ENCODE data around the gene ACAD9. TPM values are rescaled to one million over a fixed set of nuclear protein-coding genes. Genes with fewer than 3 reads are reported as not detected.

The ACAD9 gene
- total RNA-seq, 6 experiments from 2014 or later, result 37.5 to 47.1 (median 45.1) TPM

DNA sequence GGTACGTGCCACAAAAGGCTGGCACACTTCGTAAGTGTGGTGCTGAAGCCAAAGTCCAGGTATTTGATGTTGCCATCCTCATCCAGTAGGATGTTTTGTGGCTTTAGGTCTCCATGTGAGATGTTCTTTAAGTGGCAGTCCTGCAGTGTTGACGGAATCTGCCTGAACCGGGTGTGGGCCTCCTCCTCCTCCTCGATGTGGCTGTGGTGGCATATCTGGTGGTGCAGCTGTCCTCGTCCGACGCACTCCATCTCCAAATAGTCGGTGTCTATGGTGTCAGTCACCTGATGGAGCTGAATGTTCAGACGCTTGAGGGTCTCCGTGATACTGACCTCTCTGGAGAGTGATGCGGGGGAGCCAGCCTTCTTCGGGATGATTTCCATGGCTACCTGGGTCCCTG is 30.5 kb upstream of the ACAD9 start:
- Mint-ChIP-seq H3K36me3 (ENCODE audit: low read depth) (peaks cover 3% of the 10 kb centered on the region; the same call in 1 of the 2 replicates), H3K4me3 (no peak overlapping the region), H3K27ac (no peak overlapping the region), H3K4me1 (ENCODE audit: low read depth) (peaks cover 21% of the 10 kb centered on the region), H3K27me3 (ENCODE audit: insufficient read depth) (peaks cover 4% of the 10 kb centered on the region; the same call in 1 of the 2 replicates), H3K9me3 (peaks cover 4% of the 10 kb centered on the region; the same call in 1 of the 2 replicates)
- TF ChIP-seq CTCF (IDR thresholded peaks at IDR 0.05), result no peak
- no peak for DNase-seq

GRCh38 chr3:128849911-128850455 is 29.4 kb upstream of the ACAD9 start:
- Mint-ChIP-seq H3K27ac (no peak overlapping the region), H3K4me3 (no peak overlapping the region)

DNA sequence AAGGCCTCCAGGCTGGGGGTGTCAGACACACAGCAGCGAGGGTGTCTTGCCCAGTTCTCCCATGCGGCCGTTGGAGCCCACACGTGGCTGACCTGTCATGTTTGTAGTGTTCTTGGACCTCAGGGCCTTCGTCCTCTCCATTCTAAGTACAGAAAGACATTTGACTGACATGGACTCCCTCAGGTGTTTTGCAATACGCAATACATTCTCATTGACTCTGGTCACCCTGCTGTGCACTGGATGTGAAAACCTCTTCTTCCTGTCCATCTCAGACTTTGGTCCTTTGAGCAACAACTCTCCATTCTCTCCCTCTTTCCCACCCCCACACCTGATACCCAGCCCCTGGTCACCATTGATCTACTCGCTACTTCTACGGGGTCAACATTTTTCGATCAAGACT is 28.9 kb upstream of the ACAD9 start:
- H3K27ac Mint-ChIP-seq, result no peak overlapping the region
- H3K36me3 Mint-ChIP-seq (ENCODE audit: low read depth), result peaks cover 16% of the 10 kb centered on the region
- H3K27me3 Mint-ChIP-seq (ENCODE audit: insufficient read depth), result peaks cover 5% of the 10 kb centered on the region
- TF ChIP-seq CTCF (IDR thresholded peaks at IDR 0.05), result no peak
- no peak overlapping the region for H3K4me3 Mint-ChIP-seq
- peaks cover 20% of the 10 kb centered on the region for H3K9me3 Mint-ChIP-seq
- DNase-seq, result no peak
- peaks cover 14% of the 10 kb centered on the region for H3K4me1 Mint-ChIP-seq (ENCODE audit: low read depth)

More at GRCh38 chr3:128849911-128850455, 29.4 kb upstream of the ACAD9 start:
- peak; percentile 26 for DNase-seq
- TF ChIP-seq CTCF (IDR thresholded peaks at IDR 0.05), result peak; percentile 43; the same call in 1 of the 2 replicates
- Mint-ChIP-seq H3K9me3 (peaks cover 15% of the 10 kb centered on the region), H3K27me3 (ENCODE audit: insufficient read depth) (peaks cover 5% of the 10 kb centered on the region), H3K4me1 (ENCODE audit: low read depth) (peaks cover 20% of the 10 kb centered on the region), H3K36me3 (ENCODE audit: low read depth) (peaks cover 13% of the 10 kb centered on the region)

DNA sequence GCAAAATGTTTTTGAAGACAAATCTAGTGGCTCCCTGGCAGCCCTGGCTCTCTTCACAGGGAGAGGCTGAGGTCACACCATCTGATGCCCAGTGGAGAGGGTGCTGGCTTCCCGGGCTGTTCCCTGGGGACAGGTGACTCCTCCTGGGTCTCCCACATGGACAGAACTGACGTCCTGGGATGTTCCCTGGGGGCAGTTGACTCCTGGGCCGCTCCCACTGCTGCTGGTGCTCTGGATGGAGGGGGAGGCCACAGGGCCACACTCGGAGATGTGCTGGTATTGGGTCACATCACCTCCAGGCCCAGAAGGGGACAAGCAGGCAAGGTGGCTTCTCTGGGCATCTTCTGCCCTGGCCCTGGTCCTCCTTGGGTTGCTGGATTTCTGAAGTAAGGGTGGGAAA is 27.8 kb upstream of the ACAD9 start:
- TF ChIP-seq CTCF (IDR thresholded peaks at IDR 0.05), result no peak
- no peak for DNase-seq
- Mint-ChIP-seq H3K4me1 (ENCODE audit: low read depth) (peaks cover 6% of the 10 kb centered on the region), H3K36me3 (ENCODE audit: low read depth) (peaks cover 16% of the 10 kb centered on the region), H3K9me3 (peaks cover 23% of the 10 kb centered on the region), H3K27ac (no peak overlapping the region), H3K27me3 (ENCODE audit: insufficient read depth) (peaks cover 5% of the 10 kb centered on the region), H3K4me3 (no peak overlapping the region)

GRCh38 chr3:128853826-128854225 is 25.6 kb upstream of the ACAD9 start:
- Mint-ChIP-seq H3K36me3 (ENCODE audit: low read depth) (peaks cover 23% of the 10 kb centered on the region), H3K27me3 (ENCODE audit: insufficient read depth) (peaks cover 12% of the 10 kb centered on the region), H3K9me3 (peaks cover 38% of the 10 kb centered on the region), H3K27ac (no peak overlapping the region), H3K4me3 (no peak overlapping the region), H3K4me1 (ENCODE audit: low read depth) (peaks cover 15% of the 10 kb centered on the region)
- no peak for TF ChIP-seq CTCF (IDR thresholded peaks at IDR 0.05)
- no peak for DNase-seq
